Measurements from ENCODE around the gene PADI3.

Gene PADI3

DNA sequence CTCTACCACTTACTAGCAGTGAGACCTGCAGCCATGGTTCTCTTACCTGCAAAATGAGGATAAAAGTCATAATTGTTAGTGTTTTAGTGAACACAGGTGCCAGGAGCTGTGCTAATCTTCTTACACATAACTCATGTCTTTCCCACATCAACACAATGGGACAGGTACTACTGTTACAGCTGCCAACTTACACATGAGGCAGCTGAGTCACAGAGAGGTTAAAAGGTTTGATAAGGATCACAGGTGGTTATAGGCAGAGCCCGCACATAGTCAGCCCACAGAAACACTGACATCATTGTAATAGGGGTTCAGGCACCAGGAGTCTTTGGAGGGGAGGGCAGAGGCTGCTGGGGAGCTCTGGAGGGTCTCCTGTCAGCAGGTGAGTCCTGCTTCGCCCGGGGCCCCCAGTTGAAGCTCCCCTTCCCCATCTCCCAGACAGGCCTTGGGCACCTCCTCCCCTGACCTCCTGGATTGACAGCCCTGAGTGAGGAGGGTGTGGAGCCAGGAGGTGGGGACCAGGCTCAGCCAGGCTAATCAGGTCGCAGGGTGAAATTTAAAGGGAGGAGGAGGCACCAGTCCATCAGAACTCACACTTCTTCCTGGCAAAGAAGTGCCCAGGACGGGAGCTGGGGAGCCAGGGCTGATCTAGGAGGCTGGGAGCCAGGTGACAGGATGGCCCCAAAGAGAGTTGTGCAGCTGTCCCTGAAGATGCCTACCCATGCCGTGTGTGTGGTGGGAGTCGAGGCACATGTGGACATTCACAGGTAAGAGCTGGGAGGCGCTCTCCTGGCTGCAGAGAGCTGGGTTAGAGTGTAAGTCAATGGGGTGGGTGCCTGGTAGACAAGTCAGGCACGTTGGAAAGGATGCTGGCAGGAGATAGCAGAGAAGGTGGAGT, 44.1 kb upstream of the PADI3 start, which contains the start of gene PADI1:
Gene PADI1, plus strand, starts transcription at position 583 of the 895 bp plus-strand sequence. Its CDS starts 90 bp downstream, at position 673.
- DNase-seq (ENCODE audit: low read depth) = no peak
- TF ChIP-seq MYC (IDR thresholded peaks at IDR 0.05; ENCODE audit: low read depth, low read length) = no peak
- TF ChIP-seq, protein P1, sequence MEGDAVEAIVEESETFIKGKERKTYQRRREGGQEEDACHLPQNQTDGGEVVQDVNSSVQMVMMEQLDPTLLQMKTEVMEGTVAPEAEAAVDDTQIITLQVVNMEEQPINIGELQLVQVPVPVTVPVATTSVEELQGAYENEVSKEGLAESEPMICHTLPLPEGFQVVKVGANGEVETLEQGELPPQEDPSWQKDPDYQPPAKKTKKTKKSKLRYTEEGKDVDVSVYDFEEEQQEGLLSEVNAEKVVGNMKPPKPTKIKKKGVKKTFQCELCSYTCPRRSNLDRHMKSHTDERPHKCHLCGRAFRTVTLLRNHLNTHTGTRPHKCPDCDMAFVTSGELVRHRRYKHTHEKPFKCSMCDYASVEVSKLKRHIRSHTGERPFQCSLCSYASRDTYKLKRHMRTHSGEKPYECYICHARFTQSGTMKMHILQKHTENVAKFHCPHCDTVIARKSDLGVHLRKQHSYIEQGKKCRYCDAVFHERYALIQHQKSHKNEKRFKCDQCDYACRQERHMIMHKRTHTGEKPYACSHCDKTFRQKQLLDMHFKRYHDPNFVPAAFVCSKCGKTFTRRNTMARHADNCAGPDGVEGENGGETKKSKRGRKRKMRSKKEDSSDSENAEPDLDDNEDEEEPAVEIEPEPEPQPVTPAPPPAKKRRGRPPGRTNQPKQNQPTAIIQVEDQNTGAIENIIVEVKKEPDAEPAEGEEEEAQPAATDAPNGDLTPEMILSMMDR (IDR thresholded peaks at IDR 0.05; ENCODE audit: low read depth, low read length) = no peak
- no peak for TF ChIP-seq POLR2A (IDR thresholded peaks at IDR 0.05; ENCODE audit: extremely low read depth, insufficient read length)
- TF ChIP-seq, protein P2, sequence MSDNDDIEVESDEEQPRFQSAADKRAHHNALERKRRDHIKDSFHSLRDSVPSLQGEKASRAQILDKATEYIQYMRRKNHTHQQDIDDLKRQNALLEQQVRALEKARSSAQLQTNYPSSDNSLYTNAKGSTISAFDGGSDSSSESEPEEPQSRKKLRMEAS (IDR thresholded peaks at IDR 0.05; ENCODE audit: low read depth, low read length) = no peak
- H3K4me3 ChIP-seq (ENCODE audit: low read depth, low read length) = no peak within 1 kb of the TSS

DNA sequence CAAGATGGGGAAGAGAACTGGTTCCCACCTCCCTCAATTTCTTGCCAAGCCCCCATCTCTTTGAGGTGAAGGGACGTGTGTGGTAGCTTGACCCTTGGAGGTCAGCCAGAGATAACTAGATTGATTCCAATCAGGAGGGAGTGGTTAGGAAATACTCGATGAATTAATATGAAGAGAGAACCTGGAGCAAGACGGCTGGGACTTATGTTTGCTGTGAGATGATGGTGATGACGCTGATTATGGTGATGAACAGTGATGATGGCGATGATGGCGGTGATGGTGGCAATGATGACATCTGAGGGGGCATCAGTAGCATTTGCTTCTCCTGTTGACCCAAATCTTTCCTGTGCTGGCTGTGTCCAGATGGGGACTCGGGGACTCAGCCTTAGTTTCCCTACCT, 43.2 kb upstream of the PADI3 start:
- TF ChIP-seq, protein P1 (IDR thresholded peaks at IDR 0.05; ENCODE audit: low read depth, low read length) = no peak
- TF ChIP-seq MYC (IDR thresholded peaks at IDR 0.05; ENCODE audit: low read depth, low read length) (no peak), POLR2A (IDR thresholded peaks at IDR 0.05; ENCODE audit: extremely low read depth, insufficient read length) (no peak)
- TF ChIP-seq, protein P2 (IDR thresholded peaks at IDR 0.05; ENCODE audit: low read depth, low read length) = no peak
- DNase-seq (ENCODE audit: low read depth) = no peak
- H3K4me3 ChIP-seq (ENCODE audit: low read depth, low read length) = no peak overlapping the region

DNA sequence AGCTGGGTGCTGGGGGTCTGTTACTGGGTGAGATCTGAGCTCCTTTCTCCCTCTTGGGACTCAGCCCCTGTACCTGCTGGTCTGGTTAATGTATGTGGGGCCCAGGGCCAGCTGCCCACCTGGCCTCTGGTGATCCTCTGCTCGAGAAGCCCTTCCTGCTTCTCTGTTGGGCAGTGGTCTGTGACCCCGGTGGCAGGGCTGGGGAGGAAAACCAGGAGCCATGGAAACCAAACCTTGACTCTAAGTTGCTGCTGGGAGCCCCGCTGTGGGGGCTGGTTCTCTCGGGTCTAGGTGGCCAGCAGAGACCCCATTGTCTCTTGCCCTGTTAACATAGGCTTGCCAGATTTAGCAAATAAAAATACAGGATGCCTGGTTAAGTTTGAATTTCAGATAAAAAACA, 42.7 kb upstream of the PADI3 start:
- TF ChIP-seq, protein P1 (IDR thresholded peaks at IDR 0.05; ENCODE audit: low read depth, low read length) = no peak
- TF ChIP-seq, protein P2 (IDR thresholded peaks at IDR 0.05; ENCODE audit: low read depth, low read length) = no peak
- TF ChIP-seq MYC (IDR thresholded peaks at IDR 0.05; ENCODE audit: low read depth, low read length) = no peak
- no peak for TF ChIP-seq POLR2A (IDR thresholded peaks at IDR 0.05; ENCODE audit: extremely low read depth, insufficient read length)
- DNase-seq (ENCODE audit: low read depth) = no peak
- no peak overlapping the region for H3K4me3 ChIP-seq (ENCODE audit: low read depth, low read length)

DNA sequence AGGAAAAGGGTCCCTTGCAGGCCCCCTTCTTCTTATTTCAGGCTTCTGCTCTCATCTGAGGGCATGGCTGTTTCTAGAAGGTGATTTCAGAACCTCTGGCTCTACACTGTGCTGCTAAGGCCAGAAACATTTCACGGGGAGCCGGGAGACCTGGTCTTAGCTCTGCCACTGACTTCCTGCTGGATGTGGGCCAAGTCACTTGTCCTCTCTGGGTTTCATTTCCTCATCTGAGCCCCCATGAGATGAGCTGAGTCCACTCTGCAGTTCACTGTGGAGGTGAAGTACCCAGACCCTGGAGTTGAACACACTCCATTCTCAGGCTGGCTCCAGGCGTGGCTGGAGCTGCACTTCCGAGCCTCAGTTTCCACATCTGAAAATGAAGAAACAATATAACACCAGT, 41.9 kb upstream of the PADI3 start:
- TF ChIP-seq MYC (IDR thresholded peaks at IDR 0.05; ENCODE audit: low read depth, low read length) (no peak), POLR2A (IDR thresholded peaks at IDR 0.05; ENCODE audit: extremely low read depth, insufficient read length) (no peak)
- TF ChIP-seq, protein P2 (IDR thresholded peaks at IDR 0.05; ENCODE audit: low read depth, low read length) = no peak
- TF ChIP-seq, protein P1 (IDR thresholded peaks at IDR 0.05; ENCODE audit: low read depth, low read length) = no peak
- no peak overlapping the region for H3K4me3 ChIP-seq (ENCODE audit: low read depth, low read length)
- peak; percentile 83 for DNase-seq (ENCODE audit: low read depth)

DNA sequence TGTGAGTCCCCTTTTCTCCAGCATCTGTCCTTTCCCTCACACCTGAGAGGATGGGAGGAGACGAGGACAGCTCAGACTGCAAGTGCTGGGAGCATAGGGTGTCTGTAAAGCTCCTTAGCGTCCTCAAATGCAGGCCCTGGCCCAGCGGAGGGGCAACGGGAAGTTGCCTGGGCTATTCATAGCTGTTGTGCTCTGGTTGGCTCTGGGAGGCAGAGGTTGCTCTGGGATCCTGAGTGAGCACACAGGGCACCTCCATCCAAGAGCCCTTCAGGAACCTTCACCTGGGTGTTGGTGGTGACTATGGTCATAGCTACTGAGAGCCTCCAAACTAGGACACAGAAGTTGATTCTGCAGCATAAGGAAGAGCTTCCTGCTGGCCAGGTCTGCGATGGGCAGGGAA, 41.4 kb upstream of the PADI3 start:
- TF ChIP-seq, protein P2 (IDR thresholded peaks at IDR 0.05; ENCODE audit: low read depth, low read length) = no peak
- TF ChIP-seq POLR2A (IDR thresholded peaks at IDR 0.05; ENCODE audit: extremely low read depth, insufficient read length) (no peak), MYC (IDR thresholded peaks at IDR 0.05; ENCODE audit: low read depth, low read length) (no peak)
- TF ChIP-seq, protein P1 (IDR thresholded peaks at IDR 0.05; ENCODE audit: low read depth, low read length) = no peak
- no peak overlapping the region for H3K4me3 ChIP-seq (ENCODE audit: low read depth, low read length)
- DNase-seq (ENCODE audit: low read depth) = peak; percentile 42
